T-helper 9 cell (primary cell): ENCODE results near the gene RRP1B.
A peak's percentile ranks its signal among the peaks of the same experiment; 100 is the strongest.
"Not testable (repeated sequence)": the region's sequence is repeated elsewhere in the genome, so short reads cannot be mapped to it uniquely, and the experiment has no call there.

ENCODE experiments used
- DNase-seq: peaks from one replicate; pipeline ENCODE4 v3.0.0-alpha.2; 2020
- total RNA-seq, 2 donors: gene quantifications; one replicate each; lab custom pipeline; 2026; lab: John Stamatoyannopoulos, UW

The RRP1B gene, protein sequence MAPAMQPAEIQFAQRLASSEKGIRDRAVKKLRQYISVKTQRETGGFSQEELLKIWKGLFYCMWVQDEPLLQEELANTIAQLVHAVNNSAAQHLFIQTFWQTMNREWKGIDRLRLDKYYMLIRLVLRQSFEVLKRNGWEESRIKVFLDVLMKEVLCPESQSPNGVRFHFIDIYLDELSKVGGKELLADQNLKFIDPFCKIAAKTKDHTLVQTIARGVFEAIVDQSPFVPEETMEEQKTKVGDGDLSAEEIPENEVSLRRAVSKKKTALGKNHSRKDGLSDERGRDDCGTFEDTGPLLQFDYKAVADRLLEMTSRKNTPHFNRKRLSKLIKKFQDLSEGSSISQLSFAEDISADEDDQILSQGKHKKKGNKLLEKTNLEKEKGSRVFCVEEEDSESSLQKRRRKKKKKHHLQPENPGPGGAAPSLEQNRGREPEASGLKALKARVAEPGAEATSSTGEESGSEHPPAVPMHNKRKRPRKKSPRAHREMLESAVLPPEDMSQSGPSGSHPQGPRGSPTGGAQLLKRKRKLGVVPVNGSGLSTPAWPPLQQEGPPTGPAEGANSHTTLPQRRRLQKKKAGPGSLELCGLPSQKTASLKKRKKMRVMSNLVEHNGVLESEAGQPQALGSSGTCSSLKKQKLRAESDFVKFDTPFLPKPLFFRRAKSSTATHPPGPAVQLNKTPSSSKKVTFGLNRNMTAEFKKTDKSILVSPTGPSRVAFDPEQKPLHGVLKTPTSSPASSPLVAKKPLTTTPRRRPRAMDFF
- total RNA-seq: 81.8 to 131 reads per million in 2 donors

DNA sequence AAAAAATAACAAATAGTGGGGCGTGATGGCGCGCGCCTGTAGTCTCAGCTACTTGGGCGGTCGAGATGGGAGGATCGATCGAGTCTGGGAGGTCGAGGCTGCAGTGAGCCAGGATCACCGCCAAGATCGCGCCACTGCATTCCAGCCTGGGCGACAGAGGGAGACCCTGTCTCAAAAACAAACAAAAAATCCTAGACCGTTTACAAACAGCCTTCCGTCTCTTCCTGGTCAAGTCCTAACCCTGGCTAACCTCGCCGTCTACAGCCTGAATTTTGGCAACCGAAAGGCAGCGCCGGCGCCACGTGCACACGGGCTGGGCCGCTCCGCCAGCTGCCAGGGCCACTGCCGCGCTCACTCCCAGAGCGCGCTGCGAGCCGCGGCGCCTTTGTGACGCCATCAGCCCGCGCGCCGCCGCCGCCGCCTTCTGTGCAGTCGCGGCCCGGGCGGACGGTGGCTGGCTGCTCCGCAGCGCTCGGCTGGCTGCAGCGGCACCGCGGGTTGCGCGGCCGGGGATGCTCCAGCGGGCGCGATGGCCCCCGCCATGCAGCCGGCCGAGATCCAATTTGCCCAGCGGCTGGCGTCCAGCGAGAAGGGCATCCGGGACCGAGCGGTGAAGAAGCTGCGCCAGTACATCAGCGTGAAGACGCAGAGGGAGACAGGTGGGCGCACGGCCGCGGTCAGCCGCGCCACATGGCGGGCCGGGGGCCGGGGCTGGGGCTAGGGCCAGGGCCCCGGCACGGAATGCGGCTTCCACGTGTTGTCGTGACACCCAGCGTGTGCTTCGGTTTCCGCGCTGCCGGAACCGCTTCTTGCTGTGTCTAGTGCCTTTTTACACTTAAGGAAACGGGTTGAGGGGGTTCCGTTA lies at the start of gene RRP1B, which contains the start of gene HSF2BP:
Gene RRP1B (plus strand): TSS at position 425 of the 865 bp plus-strand sequence. CDS start 105 bp downstream, at position 530.
Gene HSF2BP (minus strand): TSS at position 353 of the 865 bp plus-strand sequence. CDS start 1,392 bp downstream, outside the sequence.
- peak; percentile 70 for DNase-seq

DNA sequence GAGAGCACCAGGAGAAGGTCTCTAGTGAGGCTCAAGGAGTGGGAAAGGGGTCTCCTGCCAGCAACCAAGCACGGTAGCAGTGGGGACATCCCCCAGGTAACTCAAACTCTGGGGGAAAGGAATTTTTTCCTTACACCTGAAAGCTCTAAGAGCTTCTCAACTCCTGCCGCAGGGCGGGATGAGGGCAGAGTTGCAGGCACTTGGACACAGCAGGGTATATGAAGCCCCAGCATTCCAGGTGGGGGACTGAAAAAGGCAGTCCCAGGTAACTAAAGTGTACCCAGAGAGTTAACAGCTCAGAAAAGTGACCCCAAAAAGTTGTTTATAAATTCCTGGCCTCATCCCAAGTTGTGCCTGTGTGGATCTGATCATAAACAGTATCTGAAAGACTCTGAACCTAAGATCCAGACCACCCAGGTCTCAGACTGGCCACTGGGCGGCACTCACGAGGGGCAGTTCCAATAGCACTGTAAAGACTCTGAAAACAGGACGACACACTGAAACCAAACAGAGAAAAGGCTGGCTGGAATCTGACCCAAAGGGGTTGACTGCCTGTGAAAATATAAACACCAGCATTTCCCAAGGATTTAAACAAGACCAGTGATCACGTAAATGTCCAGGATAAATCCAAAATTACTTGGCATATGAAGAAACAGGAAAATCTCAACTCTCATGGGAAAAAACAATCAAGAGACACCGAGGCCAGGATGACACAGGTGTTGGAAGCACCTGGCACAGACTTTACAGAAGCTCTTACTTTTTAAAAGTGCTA lies 47.6 kb upstream of the RRP1B start:
- no peak for DNase-seq

DNA sequence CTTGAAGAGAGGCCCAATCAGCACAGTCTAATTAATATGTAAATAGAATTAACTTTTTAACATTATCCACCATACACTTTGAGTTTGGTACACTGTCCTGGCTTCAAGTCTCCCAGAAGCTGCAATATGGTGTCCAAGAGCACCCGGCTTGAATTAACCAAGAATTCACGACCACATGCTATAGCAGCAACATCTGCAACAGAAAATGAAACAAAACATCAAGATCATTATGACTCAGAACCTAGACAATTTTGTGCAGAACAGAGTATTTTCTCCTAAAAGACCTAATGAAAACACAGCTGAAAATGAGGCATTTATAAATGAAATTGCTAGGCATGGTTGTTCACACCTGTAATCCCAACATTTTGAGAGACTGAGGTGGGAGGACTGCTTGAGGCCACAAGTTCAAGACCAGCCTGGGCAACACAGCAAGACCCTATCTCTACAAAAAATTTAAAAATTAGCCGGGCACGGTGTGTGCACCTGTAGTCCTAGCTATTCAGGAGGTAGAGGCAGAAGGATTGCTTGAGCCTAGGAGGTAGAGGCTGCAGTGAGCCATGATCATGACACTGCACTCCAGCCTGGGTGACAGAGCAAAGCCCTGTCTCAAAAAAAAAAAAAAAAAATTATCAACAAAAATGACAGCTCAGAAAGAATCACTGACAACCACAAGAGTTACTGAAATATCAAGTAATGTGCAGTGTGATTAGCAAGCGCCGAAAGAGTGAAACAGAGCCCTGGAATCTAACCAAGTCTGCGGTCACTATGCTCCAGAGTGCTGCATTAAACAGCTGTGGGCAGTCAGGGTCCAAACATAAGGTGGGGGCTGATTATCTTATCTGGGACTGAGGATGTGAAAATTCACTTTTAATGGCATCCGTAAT lies 45.4 kb upstream of the RRP1B start:
- DNase-seq: no peak

DNA sequence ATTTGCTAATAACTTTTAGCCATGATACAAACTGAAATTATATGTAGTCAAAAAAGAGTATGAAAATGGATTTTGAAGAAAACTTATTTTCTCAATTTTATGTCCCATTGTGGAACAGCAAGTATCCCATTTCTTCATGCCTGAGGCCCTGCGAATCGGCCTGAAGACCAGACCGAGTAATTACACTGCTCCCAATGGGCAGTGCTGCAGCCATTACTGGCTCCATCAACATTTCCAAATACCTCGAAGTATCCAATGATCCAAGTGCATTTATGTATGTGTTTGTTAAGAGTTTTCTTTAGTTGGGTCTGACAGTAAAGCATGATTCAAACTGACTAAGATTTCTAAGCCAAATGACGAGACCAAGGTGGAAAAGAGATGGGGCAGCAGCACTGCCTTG lies 44.5 kb upstream of the RRP1B start:
- no peak for DNase-seq

DNA sequence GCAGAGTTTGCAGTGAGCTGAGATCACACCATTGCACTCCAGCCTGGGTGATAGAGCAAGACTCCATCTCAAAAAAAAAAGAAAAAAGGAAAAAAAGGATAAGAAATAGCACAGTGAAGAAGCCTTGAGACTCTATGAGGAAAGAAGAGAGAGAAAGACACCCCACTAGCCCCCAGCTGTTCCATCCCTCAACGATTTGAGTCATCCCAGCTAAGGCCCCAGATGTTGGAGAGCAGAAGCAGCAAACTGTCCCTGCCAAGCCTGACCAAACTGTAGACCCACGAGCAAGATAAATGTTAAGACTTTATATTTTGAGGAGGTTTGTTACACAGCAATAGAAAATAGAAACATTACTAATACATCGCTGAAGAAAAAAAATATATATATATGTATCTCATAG lies 42.5 kb upstream of the RRP1B start:
- not testable (repeated sequence) for DNase-seq

DNA sequence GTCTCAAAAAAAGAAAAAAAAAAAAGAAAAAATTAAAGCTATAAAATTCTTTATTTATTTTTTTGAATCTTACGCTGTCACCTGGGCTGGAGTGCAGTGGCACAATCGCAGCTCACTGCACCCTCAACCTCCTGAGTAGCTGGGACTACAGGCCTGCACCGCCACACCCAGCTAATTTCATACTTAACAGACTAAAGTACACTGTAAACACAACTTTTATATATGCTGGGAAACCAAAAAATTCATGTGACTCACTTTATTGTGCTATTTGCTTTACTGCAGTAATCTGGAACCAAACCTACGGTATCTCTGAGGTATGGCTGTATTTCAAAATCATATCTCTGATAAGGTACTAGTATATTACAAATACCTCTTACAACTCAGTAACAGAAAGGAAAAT lies 40.4 kb upstream of the RRP1B start:
- DNase-seq: no peak

DNA sequence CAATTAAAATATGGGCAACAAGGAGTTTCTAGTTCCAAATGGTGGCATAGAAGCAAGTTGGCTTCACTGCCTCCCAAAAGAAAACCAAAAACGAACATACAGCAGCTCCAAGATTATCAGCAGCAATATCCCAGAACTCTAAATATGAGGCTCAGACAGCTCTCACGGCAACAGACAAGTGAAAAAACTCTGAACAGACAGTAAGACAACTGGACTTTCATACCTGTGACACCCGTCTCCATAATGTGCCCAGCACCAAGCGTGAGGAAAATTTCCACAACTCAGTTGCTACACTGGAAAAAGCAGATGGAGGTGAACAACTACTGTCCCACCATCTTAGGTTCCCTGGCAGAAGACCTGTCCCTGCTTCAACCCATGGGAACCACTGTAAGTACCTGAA lies 40.0 kb upstream of the RRP1B start:
- no peak for DNase-seq

DNA sequence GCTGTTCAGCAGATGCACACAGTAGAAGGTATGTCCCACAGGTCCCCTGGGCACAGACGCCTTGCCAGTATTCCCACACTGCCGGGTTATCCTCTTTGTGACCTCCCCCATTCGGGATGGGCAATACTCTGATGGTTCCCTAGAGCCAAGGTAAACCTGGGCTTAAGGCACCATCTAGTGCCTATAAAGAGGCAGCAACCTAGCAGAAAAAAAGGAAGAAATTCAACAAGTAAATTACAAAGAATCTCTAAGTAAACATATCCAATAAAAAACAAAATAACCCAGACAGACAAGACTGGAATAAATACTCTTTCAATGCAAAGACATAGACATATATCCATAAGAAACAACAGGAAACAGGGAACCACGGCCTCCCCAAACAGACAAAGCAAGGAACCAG lies 39.5 kb upstream of the RRP1B start:
- no peak for DNase-seq

DNA sequence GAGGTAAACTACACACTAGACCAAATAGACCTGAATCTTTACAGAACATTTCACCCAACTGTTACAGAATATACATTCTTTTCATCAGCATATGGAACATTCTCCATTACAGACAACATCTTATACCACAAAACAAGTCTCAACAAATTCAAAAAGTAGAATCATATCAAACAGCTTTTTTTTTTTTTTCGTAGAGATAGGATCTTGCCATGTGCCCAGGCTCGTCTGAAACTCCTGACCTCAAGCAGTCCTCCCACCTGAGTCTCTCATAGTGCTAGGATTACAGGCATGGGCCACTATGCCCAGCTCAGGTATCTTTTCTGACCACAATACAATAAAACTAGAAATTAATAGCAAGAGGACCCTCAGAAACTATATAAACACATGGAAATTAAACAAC lies 36.6 kb upstream of the RRP1B start:
- DNase-seq: no peak

DNA sequence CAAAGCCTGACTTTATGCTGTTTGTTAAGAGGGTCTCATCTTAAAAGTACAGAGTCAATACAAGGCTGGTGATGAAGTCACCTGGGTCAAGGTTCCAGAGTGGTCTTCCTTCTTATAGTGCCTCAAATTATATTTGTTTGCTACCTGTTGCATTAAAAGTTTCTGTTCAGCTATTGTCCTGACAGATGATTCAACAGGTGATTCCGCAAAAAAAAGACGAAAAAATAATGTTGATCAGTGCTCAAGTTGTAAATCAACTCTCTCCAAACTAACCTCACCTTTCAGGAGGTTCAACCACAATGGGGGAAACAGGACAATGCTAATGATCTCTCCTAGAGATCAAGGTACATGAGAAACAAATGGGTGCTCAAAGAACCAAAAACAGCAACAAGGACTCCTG lies 35.8 kb upstream of the RRP1B start:
- no peak for DNase-seq

DNA sequence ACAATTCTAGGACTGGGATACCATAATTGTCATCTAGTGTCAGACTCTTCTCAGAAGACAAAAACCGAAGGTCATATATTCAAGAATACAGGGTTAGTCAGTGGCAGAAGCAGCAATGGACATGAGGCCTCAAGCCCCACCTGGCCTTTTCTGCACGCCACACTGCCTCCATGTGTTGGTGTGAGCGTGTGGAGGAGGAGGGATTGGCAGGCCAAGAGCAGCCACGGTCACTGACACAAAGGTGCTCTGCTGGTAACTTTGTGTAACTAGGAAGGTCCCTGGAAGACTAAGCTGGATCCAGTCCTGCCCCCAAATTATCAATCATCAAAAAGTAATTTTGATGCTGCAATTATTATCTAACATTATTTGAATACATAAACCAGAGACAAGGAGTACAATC lies 35.0 kb upstream of the RRP1B start:
- no peak for DNase-seq

DNA sequence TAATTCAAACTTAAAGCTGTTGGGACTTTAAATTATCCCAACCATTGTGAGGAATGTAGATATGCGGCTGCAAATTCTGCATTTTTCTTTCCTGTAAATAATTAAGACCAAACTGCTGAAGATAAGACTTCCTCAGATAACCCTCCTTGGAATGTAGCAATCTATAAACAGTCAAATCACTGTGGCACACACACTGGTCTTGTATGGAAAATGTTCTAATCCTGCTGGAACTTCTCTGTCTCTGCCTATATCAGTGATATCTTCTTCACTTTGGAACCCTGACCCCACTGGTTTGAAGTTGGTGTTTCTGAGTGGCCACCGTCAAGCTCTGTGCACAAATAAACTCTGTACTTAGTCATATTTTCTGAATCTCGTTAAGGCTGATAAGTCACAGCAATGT lies 33.0 kb upstream of the RRP1B start:
- no peak for DNase-seq

DNA sequence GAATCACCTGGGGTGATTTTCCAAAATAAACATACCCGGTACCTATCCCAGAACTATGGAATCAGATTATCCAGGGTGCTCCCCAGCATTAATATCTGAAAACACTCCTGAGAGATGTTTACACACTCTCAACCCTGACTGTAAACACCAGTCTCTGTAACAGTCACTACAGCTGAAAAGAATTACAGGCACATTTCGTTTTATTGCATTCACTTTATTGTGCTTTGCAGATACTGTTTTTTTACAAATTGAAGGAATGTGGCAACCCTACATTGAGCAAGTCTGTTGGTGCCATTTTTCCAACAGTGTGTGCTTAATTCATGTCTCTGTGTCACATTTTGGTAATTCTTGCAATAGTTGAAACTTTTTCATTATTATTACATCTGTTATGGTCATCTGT lies 31.8 kb upstream of the RRP1B start:
- no peak for DNase-seq

DNA sequence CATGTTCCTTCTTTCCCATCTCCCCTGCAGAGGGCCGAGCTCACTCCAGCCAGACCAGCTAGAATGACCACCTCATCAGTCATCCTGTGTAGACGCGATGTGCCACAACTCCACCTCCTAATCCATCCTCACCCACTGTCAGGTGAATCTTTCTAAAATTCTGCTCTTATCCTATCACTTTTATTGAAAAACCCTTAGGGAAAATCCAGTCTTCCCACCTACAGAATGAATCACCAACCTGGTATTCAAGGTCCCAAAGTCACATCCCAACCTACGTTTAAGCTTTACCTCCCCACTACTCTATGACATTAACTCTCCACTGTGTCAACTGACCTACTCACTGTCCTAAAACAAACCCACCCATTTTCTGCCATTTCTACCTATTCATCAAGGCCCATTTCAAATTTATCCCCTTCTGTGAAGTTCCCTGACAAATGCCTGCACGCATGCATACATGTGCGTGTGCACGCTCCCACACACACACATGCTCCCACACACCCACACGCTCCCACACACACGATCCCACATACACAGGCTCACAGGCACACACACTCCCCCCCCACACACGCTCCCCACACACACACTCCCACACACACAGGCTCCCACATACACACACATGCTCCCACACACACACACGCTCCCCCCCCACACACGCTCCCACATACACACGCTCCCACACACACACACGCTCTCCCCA lies 27.8 kb upstream of the RRP1B start:
- no peak for DNase-seq

DNA sequence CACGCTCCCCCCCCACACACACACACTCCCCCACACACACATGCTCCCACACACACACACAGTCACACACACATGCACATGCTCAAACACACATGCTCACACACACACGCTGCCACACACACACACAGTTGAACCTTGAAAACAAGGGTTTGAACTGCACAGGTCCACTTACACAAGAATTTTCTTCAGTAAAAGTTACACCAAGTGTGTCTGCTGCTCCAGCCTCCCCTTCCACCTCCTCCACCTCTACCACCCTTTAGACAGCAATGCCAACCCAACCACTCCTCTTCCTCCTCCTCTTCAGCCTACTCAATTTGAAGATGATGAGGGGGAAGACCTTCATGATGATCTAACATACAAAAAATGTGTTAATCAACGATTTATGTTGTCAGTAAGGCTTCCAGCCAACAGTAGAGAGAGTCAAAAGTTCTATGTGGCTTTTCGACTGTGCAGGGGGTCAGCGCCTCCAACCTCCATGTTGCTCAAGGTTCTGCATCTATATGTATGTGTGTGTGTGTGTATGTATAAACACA lies 26.9 kb upstream of the RRP1B start:
- DNase-seq: no peak

DNA sequence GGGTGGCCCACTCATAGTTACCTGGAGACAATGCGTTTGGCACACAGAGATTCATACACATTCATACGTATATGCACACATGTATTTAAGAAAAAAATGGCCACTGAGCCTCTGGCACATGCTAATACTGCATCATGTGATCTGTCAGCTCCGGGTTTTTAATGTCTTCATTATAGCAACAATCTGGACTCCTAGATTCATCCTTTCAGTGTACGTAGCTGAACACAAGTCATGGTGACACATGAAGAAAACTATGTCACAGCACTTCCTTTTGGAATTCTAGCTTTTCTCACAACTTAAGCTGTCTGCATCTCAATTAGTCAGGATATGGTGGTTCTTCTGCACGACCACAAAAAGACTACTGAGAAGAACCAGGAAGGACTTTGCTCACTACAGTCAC lies 24.7 kb upstream of the RRP1B start:
- DNase-seq: no peak

DNA sequence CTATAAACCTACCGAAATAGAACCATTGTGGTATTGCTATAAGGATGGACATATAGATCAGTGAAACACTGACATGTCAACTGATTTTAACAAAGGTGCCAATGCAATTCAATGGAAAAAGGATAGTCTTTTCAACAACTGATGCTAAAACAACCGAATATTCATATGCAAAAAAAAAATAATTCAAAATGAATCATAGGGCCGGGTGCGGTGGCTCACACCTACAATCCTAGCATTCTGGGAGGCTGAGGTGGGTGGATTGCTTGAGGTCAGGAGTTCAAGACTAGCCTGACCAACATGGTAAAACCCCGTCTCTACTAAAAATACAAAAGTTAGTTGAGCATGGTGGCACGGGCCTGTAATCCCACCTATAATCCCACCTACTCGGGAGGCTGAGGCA lies 23.9 kb upstream of the RRP1B start:
- no peak for DNase-seq

DNA sequence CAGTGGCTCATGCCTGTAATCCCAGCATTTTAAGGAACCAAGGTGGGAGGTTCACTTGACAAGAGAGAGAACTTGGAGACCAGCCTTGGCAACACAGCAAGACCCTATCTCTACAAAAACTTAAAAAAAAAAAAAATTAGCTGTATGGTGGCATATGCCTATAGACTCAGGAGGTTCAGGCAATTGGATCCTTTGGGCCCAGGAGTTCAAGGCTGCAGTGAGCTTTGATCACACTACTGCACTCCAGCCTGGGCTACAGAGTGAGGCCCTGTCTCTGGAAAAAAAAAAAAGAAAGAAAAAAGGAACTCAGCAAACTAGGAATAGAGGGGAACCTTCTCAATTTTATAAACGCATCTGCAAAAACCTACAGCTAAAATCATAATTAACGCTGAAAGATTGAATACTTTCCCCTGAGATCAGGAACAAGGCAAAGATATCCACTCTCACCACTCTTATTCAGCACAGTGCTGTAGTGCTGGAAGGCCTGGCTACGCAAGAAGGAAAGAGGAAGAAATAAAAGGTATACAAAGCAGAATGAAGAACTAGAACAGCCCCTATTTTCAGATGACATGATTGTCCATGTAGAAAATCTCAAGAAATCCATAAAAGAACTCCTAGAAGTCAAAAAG lies 21.7 kb upstream of the RRP1B start:
- DNase-seq: no peak

DNA sequence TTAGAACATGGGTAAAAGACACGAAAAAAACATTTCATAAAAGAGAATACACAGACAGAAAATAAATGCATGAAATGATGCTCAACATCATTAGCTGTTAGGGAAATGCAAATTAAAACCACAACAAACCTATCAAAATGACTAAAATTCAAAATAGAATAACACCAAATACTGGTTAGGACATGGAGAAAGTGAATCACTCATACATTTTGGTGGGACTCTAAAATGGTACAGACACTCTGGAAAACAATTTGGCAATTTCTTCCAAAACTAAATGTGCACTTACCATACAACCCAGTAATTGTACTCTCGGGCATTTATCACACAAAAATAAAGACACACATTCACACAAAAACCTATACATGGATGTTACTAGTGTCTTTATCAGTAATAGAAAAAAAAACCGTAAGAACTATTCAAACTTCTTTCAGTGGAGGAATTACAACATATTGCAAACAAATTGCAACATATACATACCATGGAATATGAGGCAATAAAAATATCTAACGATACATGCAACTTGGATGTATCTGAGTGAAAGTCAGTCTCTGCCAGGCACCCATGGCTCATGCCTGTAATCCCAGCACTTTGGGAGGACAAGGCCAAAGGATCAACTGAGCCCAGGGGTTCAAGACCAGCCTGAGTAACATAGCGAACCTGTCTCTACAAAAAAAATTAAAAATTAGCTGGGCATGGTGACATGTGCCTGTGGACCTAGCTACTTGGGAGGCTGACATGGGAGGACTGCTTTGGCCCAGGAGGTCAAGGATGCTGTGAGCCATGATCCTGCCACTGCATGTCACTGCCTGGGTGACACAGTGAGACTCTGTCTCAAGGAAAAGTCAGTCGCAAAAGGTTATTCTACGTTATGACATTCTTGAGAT lies 19.6 kb upstream of the RRP1B start:
- DNase-seq: no peak
